SK-N-SH treated with all-trans-retinoic acid at 6 μM for 48 hours (cell line): ENCODE measurements around the gene RPGRIP1L.

Experiments used
- ATAC-seq: fragments of 200-7000 bp; cut with Tn5 transposase; 3 replicates; pipeline ENCODE4 v1.9.1; 2020; ENCODE audit warnings: mild to moderate bottlenecking, moderate library complexity
- ARNTL ChIP-seq: fragments of 450-650 bp; formaldehyde crosslinking; IDR thresholded peaks from 2 replicates; pipeline ENCODE4 v1.5.0; 2020; ENCODE audit warnings: low read depth, mild to moderate bottlenecking, moderate library complexity, borderline replicate concordance
- BACH2 ChIP-seq: fragments of 250-450 bp; sonication (Bioruptor Pico); IDR thresholded peaks from 2 replicates; pipeline ENCODE4 v1.9.0; 2021; ENCODE audit warnings: mild to moderate bottlenecking, borderline replicate concordance
- CSDC2 ChIP-seq: fragments of 250-450 bp; sonication (Bioruptor Pico); IDR thresholded peaks from 2 replicates; pipeline ENCODE4 v1.5.0; 2020; ENCODE audit warnings: mild to moderate bottlenecking, moderate library complexity
- ESRRG ChIP-seq: fragments of 250-450 bp; sonication (Bioruptor Pico); IDR thresholded peaks from 2 replicates; pipeline ENCODE4 v1.6.1; 2021; ENCODE audit warnings: mild to moderate bottlenecking
- GLIS3 ChIP-seq: fragments of 250-450 bp; sonication (Bioruptor Pico); IDR thresholded peaks from 2 replicates; pipeline ENCODE4 v1.5.0; 2020; ENCODE audit warnings: mild to moderate bottlenecking, moderate library complexity
- ISL1 ChIP-seq: fragments of 250-450 bp; sonication (Bioruptor Pico); IDR thresholded peaks from 2 replicates; pipeline ENCODE4 v2.1.2; 2022; ENCODE audit warnings: mild to moderate bottlenecking, moderate library complexity
- OSR1 ChIP-seq: fragments of 250-450 bp; sonication (Bioruptor Pico); IDR thresholded peaks from 2 replicates; pipeline ENCODE4 v1.8.0; 2022; ENCODE audit warnings: moderate library complexity, mild to moderate bottlenecking, inconsistent platforms
- PPARA ChIP-seq: fragments of 250-450 bp; sonication (Bioruptor Pico); IDR thresholded peaks from 2 replicates; pipeline ENCODE4 v1.5.0; 2020; ENCODE audit warnings: mild to moderate bottlenecking, borderline replicate concordance
- RARB ChIP-seq: fragments of 250-450 bp; sonication (Bioruptor Pico); IDR thresholded peaks from 2 replicates; pipeline ENCODE4 v1.8.0; 2021; ENCODE audit warnings: mild to moderate bottlenecking, moderate library complexity
- SNAI2 ChIP-seq: fragments of 250-450 bp; sonication (Bioruptor Pico); IDR thresholded peaks from 2 replicates; pipeline ENCODE4 v1.5.0; 2020; ENCODE audit warnings: mild to moderate bottlenecking, moderate library complexity
- TOX ChIP-seq: fragments of 250-450 bp; sonication (Bioruptor Pico); IDR thresholded peaks from 2 replicates; pipeline ENCODE4 v1.8.0; 2021; ENCODE audit warnings: mild to moderate bottlenecking, moderate library complexity, borderline replicate concordance
- ZC3H10 ChIP-seq: fragments of 250-450 bp; sonication (Bioruptor Pico); IDR thresholded peaks from 2 replicates; pipeline ENCODE4 v1.5.1; 2021; ENCODE audit warnings: mild to moderate bottlenecking, moderate library complexity
- ZFP30 ChIP-seq: fragments of 450-650 bp; formaldehyde crosslinking; IDR thresholded peaks from 2 replicates; pipeline ENCODE4 v1.5.0; 2022; ENCODE audit warnings: mild to moderate bottlenecking, moderate library complexity
- ZNF565 ChIP-seq: fragments of 450-650 bp; formaldehyde crosslinking; conservative IDR thresholded peaks from 2 replicates; pipeline ENCODE4 v1.5.0; 2020; ENCODE audit warnings: low read depth, mild to moderate bottlenecking, moderate library complexity
- ZNF70 ChIP-seq: fragments of 450-650 bp; formaldehyde crosslinking; IDR thresholded peaks from 2 replicates; pipeline ENCODE4 v1.5.0; 2020; ENCODE audit warnings: mild to moderate bottlenecking, moderate library complexity
- ZNF8 ChIP-seq: fragments of 450-650 bp; formaldehyde crosslinking; IDR thresholded peaks from 2 replicates; pipeline ENCODE4 v1.5.0; 2020; ENCODE audit warnings: mild to moderate bottlenecking, moderate library complexity
- TF ChIP-seq, protein P1 (sequence below): fragments of 250-450 bp; sonication (Bioruptor Pico); IDR thresholded peaks from 2 replicates; pipeline ENCODE4 v1.5.0; 2020; ENCODE audit warnings: mild to moderate bottlenecking, moderate library complexity
- TF ChIP-seq, protein P2 (sequence below): fragments of 250-450 bp; sonication (Bioruptor Pico); IDR thresholded peaks from 2 replicates; pipeline ENCODE4 v1.8.0; 2021; ENCODE audit warnings: low read depth, mild to moderate bottlenecking, moderate library complexity, borderline replicate concordance
- TF ChIP-seq, protein P3 (sequence below): fragments of 250-450 bp; sonication (Bioruptor Pico); IDR thresholded peaks from 2 replicates; pipeline ENCODE4 v1.8.0; 2020; ENCODE audit warnings: mild to moderate bottlenecking, moderate library complexity, borderline replicate concordance
- TF ChIP-seq, protein P4 (sequence below): fragments of 250-450 bp; sonication (Bioruptor Pico); IDR thresholded peaks from 2 replicates; pipeline ENCODE4 v1.5.1; 2021; ENCODE audit warnings: mild to moderate bottlenecking, moderate library complexity
- TF ChIP-seq, protein P5 (sequence below): fragments of 250-450 bp; sonication (Bioruptor Pico); IDR thresholded peaks from 2 replicates; pipeline ENCODE4 v1.5.1; 2020; ENCODE audit warnings: low read depth, mild to moderate bottlenecking, moderate library complexity

RPGRIP1L gene

DNA sequence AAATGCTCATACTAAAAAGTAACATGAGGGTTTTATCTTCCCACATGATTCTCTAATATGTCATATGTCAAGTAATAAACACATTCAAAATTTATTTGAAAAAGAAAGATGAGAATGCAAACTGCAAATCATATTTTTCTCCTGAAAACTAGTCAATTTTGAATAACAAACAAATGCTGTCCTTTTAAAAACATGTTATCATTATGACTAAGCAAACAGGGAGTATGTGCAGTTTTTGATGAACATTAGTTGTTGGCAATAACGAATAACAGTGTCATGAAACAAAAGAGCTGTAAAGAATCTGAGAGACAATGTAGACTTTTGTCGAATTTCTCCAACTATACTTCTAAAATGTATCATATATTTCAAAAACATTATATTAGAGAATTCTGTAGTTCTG, 34.8 kb downstream of the RPGRIP1L start:
- no peak for ATAC-seq
- TF ChIP-seq PPARA (CRISPR knock-in tag) (no peak), BACH2 (CRISPR knock-in tag) (no peak), GLIS3 (CRISPR knock-in tag) (no peak), OSR1 (no peak)
- TF ChIP-seq, protein P1, sequence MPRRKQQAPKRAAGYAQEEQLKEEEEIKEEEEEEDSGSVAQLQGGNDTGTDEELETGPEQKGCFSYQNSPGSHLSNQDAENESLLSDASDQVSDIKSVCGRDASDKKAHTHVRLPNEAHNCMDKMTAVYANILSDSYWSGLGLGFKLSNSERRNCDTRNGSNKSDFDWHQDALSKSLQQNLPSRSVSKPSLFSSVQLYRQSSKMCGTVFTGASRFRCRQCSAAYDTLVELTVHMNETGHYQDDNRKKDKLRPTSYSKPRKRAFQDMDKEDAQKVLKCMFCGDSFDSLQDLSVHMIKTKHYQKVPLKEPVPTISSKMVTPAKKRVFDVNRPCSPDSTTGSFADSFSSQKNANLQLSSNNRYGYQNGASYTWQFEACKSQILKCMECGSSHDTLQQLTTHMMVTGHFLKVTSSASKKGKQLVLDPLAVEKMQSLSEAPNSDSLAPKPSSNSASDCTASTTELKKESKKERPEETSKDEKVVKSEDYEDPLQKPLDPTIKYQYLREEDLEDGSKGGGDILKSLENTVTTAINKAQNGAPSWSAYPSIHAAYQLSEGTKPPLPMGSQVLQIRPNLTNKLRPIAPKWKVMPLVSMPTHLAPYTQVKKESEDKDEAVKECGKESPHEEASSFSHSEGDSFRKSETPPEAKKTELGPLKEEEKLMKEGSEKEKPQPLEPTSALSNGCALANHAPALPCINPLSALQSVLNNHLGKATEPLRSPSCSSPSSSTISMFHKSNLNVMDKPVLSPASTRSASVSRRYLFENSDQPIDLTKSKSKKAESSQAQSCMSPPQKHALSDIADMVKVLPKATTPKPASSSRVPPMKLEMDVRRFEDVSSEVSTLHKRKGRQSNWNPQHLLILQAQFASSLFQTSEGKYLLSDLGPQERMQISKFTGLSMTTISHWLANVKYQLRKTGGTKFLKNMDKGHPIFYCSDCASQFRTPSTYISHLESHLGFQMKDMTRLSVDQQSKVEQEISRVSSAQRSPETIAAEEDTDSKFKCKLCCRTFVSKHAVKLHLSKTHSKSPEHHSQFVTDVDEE: no peak

DNA sequence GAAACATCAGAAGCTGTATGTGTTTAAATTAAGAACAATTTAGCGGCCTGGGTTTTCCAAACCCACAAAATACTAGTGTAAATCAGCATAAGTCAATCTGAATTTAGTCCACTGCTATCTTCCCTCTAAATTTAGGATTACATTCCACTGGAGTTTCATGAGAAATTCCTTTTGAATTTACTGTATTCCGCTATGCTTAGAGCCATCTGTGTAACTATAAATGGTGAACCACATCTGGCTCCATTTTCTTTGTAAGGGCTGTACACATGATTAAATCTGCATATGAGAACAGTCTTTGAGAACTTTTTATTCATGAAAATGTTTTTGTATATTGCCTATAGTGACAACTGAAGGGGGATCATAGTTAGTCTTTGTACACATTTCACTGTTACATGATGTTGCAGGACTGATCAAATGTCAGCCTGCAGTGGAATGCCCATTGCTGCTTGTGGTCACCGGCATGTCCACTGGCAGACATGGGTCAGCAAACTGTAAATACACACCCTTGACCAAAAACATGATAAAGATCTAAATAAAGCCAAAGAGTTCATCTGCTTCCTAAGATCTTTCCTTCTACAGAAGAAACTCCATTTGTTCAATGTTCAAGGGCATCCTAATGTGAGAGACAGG, 36.8 kb downstream of the RPGRIP1L start:
- TF ChIP-seq CSDC2 (CRISPR knock-in tag): no peak
- TF ChIP-seq ZNF70 (CRISPR knock-in tag): no peak
- no peak for TF ChIP-seq ZNF8 (CRISPR knock-in tag)
- no peak for TF ChIP-seq SNAI2 (CRISPR knock-in tag)
- no peak for TF ChIP-seq GLIS3 (CRISPR knock-in tag)
- TF ChIP-seq, protein P2, sequence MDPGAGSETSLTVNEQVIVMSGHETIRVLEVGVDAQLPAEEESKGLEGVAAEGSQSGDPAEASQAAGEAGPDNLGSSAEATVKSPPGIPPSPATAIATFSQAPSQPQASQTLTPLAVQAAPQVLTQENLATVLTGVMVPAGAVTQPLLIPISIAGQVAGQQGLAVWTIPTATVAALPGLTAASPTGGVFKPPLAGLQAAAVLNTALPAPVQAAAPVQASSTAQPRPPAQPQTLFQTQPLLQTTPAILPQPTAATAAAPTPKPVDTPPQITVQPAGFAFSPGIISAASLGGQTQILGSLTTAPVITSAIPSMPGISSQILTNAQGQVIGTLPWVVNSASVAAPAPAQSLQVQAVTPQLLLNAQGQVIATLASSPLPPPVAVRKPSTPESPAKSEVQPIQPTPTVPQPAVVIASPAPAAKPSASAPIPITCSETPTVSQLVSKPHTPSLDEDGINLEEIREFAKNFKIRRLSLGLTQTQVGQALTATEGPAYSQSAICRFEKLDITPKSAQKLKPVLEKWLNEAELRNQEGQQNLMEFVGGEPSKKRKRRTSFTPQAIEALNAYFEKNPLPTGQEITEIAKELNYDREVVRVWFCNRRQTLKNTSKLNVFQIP: no peak
- no peak for TF ChIP-seq PPARA (CRISPR knock-in tag)
- no peak for TF ChIP-seq ZNF565 (CRISPR knock-in tag)
- no peak for TF ChIP-seq ESRRG (CRISPR knock-in tag)
- no peak for TF ChIP-seq RARB (CRISPR knock-in tag)
- TF ChIP-seq OSR1: no peak
- TF ChIP-seq BACH2 (CRISPR knock-in tag): no peak
- TF ChIP-seq, protein P3, sequence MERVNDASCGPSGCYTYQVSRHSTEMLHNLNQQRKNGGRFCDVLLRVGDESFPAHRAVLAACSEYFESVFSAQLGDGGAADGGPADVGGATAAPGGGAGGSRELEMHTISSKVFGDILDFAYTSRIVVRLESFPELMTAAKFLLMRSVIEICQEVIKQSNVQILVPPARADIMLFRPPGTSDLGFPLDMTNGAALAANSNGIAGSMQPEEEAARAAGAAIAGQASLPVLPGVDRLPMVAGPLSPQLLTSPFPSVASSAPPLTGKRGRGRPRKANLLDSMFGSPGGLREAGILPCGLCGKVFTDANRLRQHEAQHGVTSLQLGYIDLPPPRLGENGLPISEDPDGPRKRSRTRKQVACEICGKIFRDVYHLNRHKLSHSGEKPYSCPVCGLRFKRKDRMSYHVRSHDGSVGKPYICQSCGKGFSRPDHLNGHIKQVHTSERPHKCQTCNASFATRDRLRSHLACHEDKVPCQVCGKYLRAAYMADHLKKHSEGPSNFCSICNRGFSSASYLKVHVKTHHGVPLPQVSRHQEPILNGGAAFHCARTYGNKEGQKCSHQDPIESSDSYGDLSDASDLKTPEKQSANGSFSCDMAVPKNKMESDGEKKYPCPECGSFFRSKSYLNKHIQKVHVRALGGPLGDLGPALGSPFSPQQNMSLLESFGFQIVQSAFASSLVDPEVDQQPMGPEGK (CRISPR knock-in tag): no peak
- TF ChIP-seq ISL1 (CRISPR knock-in tag): no peak
- no peak for TF ChIP-seq TOX (CRISPR knock-in tag)
- no peak for TF ChIP-seq ZC3H10 (CRISPR knock-in tag)
- TF ChIP-seq, all 23 proteins: peak for 0
- ATAC-seq: no peak

DNA sequence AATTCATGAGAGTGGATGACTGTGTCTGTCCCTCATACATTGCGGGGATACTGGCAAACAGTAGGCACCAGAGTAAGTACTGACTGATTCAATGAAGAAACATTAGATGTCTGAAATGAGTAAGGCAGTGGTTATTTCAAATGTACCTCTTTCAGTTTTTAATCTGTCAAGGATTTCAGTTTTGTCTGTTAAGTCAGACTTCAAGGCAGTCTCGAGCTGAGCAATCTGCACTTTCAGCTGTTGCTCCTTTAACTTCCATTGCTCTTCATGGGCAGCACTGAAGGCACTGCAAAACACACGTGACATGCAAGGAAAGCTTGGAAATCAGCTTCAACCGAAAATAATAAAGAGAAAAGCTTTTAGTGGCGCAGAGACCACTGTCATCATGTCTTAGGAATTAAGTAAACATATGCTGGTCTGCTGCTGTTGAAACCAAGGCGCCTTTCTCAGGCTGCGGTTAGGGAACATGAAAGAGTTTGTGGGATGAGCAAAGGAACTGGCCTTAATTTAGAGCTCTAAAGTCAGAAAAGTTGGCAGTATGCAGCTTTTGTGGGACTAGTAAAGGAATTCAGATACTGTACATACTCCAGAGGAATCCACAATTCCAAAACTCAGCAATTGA, 38.8 kb downstream of the RPGRIP1L start:
- TF ChIP-seq ZNF8 (CRISPR knock-in tag) (no peak), ARNTL (CRISPR knock-in tag) (no peak), ESRRG (CRISPR knock-in tag) (no peak)
- ATAC-seq: no peak

DNA sequence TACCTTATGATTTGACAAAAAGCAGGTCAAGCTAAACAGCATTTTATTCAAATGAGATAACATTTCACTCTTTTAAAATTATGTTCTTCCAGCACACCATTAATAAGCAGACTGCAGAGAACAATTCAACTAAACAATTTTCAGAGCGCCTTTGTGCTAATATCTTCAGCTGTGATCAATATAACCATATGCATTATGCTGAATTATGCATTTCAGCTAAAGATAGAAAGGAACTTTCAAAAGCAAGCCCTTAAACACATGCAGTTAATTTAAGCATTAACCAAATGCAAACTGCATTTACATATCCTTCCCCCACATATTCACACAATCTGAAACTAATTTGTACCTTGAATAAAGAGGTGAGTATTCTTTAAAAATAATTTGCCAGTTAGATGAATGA, 41.6 kb downstream of the RPGRIP1L start:
- no peak for ATAC-seq
- TF ChIP-seq ISL1 (CRISPR knock-in tag): no peak
- TF ChIP-seq, protein P4, sequence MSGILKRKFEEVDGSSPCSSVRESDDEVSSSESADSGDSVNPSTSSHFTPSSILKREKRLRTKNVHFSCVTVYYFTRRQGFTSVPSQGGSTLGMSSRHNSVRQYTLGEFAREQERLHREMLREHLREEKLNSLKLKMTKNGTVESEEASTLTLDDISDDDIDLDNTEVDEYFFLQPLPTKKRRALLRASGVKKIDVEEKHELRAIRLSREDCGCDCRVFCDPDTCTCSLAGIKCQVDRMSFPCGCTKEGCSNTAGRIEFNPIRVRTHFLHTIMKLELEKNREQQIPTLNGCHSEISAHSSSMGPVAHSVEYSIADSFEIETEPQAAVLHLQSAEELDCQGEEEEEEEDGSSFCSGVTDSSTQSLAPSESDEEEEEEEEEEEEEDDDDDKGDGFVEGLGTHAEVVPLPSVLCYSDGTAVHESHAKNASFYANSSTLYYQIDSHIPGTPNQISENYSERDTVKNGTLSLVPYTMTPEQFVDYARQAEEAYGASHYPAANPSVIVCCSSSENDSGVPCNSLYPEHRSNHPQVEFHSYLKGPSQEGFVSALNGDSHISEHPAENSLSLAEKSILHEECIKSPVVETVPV (CRISPR knock-in tag): no peak
- no peak for TF ChIP-seq ZNF565 (CRISPR knock-in tag)
- no peak for TF ChIP-seq ZNF8 (CRISPR knock-in tag)
- TF ChIP-seq ARNTL (CRISPR knock-in tag): no peak
- no peak for TF ChIP-seq OSR1
- no peak for TF ChIP-seq CSDC2 (CRISPR knock-in tag)
- no peak for TF ChIP-seq ESRRG (CRISPR knock-in tag)
- no peak for TF ChIP-seq BACH2 (CRISPR knock-in tag)
- no peak for TF ChIP-seq ZFP30 (CRISPR knock-in tag)
- TF ChIP-seq, protein P3 (CRISPR knock-in tag): no peak
- TF ChIP-seq, protein P5, sequence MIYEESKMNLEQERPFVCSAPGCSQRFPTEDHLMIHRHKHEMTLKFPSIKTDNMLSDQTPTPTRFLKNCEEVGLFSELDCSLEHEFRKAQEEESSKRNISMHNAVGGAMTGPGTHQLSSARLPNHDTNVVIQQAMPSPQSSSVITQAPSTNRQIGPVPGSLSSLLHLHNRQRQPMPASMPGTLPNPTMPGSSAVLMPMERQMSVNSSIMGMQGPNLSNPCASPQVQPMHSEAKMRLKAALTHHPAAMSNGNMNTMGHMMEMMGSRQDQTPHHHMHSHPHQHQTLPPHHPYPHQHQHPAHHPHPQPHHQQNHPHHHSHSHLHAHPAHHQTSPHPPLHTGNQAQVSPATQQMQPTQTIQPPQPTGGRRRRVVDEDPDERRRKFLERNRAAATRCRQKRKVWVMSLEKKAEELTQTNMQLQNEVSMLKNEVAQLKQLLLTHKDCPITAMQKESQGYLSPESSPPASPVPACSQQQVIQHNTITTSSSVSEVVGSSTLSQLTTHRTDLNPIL: no peak
- TF ChIP-seq SNAI2 (CRISPR knock-in tag): no peak
